Activated naive CD8-positive, alpha-beta T cell treated with anti-CD3 and anti-CD28 coated beads, Interleukin-2, amount 50 U/mL, for 24 hours (primary cell): ENCODE measurements around the gene AGBL3.
"Not testable (repeated sequence)": the region's sequence is repeated elsewhere in the genome, so short reads cannot be mapped to it uniquely, and the experiment has no call there.

Experiments used
- ATAC-seq: fragments of 150-1000 bp; cut with Tn5 transposase; one replicate; pipeline ENCODE4 v1.10.0; 2021
- DNase-seq: peaks from one replicate; pipeline ENCODE4 v3.0.0; 2021
- H3K27ac Mint-ChIP-seq: one replicate; pipeline ENCODE4 v1.8.0; 2021; ENCODE audit warnings: mild to moderate bottlenecking, mixed read lengths
- H3K27me3 Mint-ChIP-seq: one replicate; pipeline ENCODE4 v1.8.0; 2021; ENCODE audit warnings: mixed read lengths
- H3K36me3 Mint-ChIP-seq: one replicate; pipeline ENCODE4 v1.8.0; 2021; ENCODE audit warnings: low read depth, mixed read lengths
- H3K4me1 Mint-ChIP-seq: one replicate; pipeline ENCODE4 v1.8.0; 2021; ENCODE audit warnings: mixed read lengths
- H3K4me3 Mint-ChIP-seq: one replicate; pipeline ENCODE4 v1.8.0; 2021; ENCODE audit warnings: mild to moderate bottlenecking, moderate library complexity, mixed read lengths
- H3K9me3 Mint-ChIP-seq: one replicate; pipeline ENCODE4 v1.8.0; 2021; ENCODE audit warnings: mixed read lengths

The AGBL3 gene

GRCh38 chr7:135169141-135169963 lies 183.0 kb downstream of the AGBL3 start:
- Mint-ChIP-seq H3K9me3 (no peaks in the 10 kb centered on the region), H3K4me1 (peaks cover 57% of the 10 kb centered on the region), H3K36me3 (peaks cover 41% of the 10 kb centered on the region), H3K27ac (peak overlapping the region; percentile 97), H3K27me3 (no peaks in the 10 kb centered on the region), H3K4me3 (peak overlapping the region; percentile 94)
- DNase-seq = peak; percentile 77
- peak; percentile 62 for ATAC-seq

GRCh38 chr7:135169964-135170273 lies 183.6 kb downstream of the AGBL3 start:
- no peak for DNase-seq
- Mint-ChIP-seq H3K4me1 (peaks cover 55% of the 10 kb centered on the region), H3K27ac (peak overlapping the region; percentile 97), H3K4me3 (peak overlapping the region; percentile 94), H3K27me3 (no peaks in the 10 kb centered on the region), H3K36me3 (peaks cover 40% of the 10 kb centered on the region), H3K9me3 (no peaks in the 10 kb centered on the region)
- no peak for ATAC-seq

GRCh38 chr7:135170274-135170997 lies 184.1 kb downstream of the AGBL3 start, which contains the start of gene CYREN:
TSS of gene CYREN (minus strand) at chr7:135170707. CDS start at chr7:135168922, 1,785 bp downstream.
- H3K4me1 Mint-ChIP-seq = peaks cover 55% of the 10 kb centered on the region
- peak within 1 kb of the TSS; percentile 97 for H3K27ac Mint-ChIP-seq
- DNase-seq = peak; percentile 94
- H3K4me3 Mint-ChIP-seq = peak within 1 kb of the TSS; percentile 94
- no peaks in the 10 kb centered on the region for H3K9me3 Mint-ChIP-seq
- peak; percentile 88 for ATAC-seq
- peaks cover 35% of the 10 kb centered on the region for H3K36me3 Mint-ChIP-seq
- H3K27me3 Mint-ChIP-seq = no peaks in the 10 kb centered on the region

GRCh38 chr7:135170998-135171481 lies 184.7 kb downstream of the AGBL3 start:
- ATAC-seq, H3K9me3 Mint-ChIP-seq, H3K27me3 Mint-ChIP-seq, DNase-seq: not testable (repeated sequence)
- Mint-ChIP-seq H3K27ac (peak overlapping the region; percentile 92), H3K36me3 (peaks cover 29% of the 10 kb centered on the region), H3K4me1 (peaks cover 53% of the 10 kb centered on the region), H3K4me3 (peak overlapping the region; percentile 94)

GRCh38 chr7:135171581-135172291 lies 185.4 kb downstream of the AGBL3 start:
- H3K4me1 Mint-ChIP-seq = peaks cover 47% of the 10 kb centered on the region
- H3K27me3 Mint-ChIP-seq = not testable (repeated sequence)

GRCh38 chr7:135173916-135174315 lies 187.6 kb downstream of the AGBL3 start:
- H3K27ac Mint-ChIP-seq, H3K4me3 Mint-ChIP-seq, H3K36me3 Mint-ChIP-seq, DNase-seq, ATAC-seq, H3K27me3 Mint-ChIP-seq, H3K9me3 Mint-ChIP-seq: not testable (repeated sequence)
- H3K4me1 Mint-ChIP-seq = peaks cover 27% of the 10 kb centered on the region

More at GRCh38 chr7:135171581-135172291, 185.4 kb downstream of the AGBL3 start:
- Mint-ChIP-seq H3K27ac (peak overlapping the region; percentile 92), H3K36me3 (peaks cover 22% of the 10 kb centered on the region), H3K4me3 (peak overlapping the region; percentile 94)
- not testable (repeated sequence) for DNase-seq, H3K9me3 Mint-ChIP-seq, ATAC-seq

GRCh38 chr7:135174941-135175340 lies 188.6 kb downstream of the AGBL3 start:
- Mint-ChIP-seq H3K9me3 (peaks cover under 1% of the 10 kb centered on the region), H3K27ac (no peak overlapping the region), H3K4me3 (no peak overlapping the region), H3K4me1 (peaks cover 17% of the 10 kb centered on the region), H3K36me3 (peaks cover under 1% of the 10 kb centered on the region), H3K27me3 (no peaks in the 10 kb centered on the region)
- DNase-seq (no peak), ATAC-seq (no peak)

GRCh38 chr7:135175931-135176330 lies 189.6 kb downstream of the AGBL3 start:
- peaks cover 8% of the 10 kb centered on the region for H3K9me3 Mint-ChIP-seq
- no peaks in the 10 kb centered on the region for H3K27me3 Mint-ChIP-seq
- H3K4me3 Mint-ChIP-seq = no peak overlapping the region
- DNase-seq (no peak), ATAC-seq (no peak)
- H3K36me3 Mint-ChIP-seq = peaks cover 8% of the 10 kb centered on the region
- peaks cover 18% of the 10 kb centered on the region for H3K4me1 Mint-ChIP-seq
- H3K27ac Mint-ChIP-seq = no peak overlapping the region

GRCh38 chr7:135177028-135177696 lies 190.9 kb downstream of the AGBL3 start:
- ATAC-seq (no peak), DNase-seq (no peak)
- Mint-ChIP-seq H3K36me3 (peaks cover 20% of the 10 kb centered on the region), H3K4me3 (no peak overlapping the region), H3K4me1 (peaks cover 7% of the 10 kb centered on the region), H3K9me3 (peaks cover 18% of the 10 kb centered on the region), H3K27me3 (no peaks in the 10 kb centered on the region), H3K27ac (no peak overlapping the region)

GRCh38 chr7:135178364-135178763 lies 192.1 kb downstream of the AGBL3 start:
- DNase-seq = no peak
- Mint-ChIP-seq H3K36me3 (peaks cover 32% of the 10 kb centered on the region), H3K27me3 (no peaks in the 10 kb centered on the region), H3K4me3 (no peak overlapping the region), H3K9me3 (peaks cover 25% of the 10 kb centered on the region), H3K27ac (no peak overlapping the region), H3K4me1 (peaks cover 3% of the 10 kb centered on the region)
- no peak for ATAC-seq

GRCh38 chr7:135179321-135179925 lies 193.1 kb downstream of the AGBL3 start:
- DNase-seq (no peak), ATAC-seq (no peak)
- H3K27me3 Mint-ChIP-seq = no peaks in the 10 kb centered on the region
- no peak overlapping the region for H3K4me3 Mint-ChIP-seq
- H3K9me3 Mint-ChIP-seq = peaks cover 31% of the 10 kb centered on the region
- no peak overlapping the region for H3K27ac Mint-ChIP-seq
- peaks cover 43% of the 10 kb centered on the region for H3K36me3 Mint-ChIP-seq
- peaks cover 3% of the 10 kb centered on the region for H3K4me1 Mint-ChIP-seq

GRCh38 chr7:135180122-135180521 lies 193.8 kb downstream of the AGBL3 start:
- ATAC-seq (peak; percentile 55), DNase-seq (no peak)
- Mint-ChIP-seq H3K9me3 (peaks cover 31% of the 10 kb centered on the region), H3K27ac (no peak overlapping the region), H3K36me3 (peaks cover 48% of the 10 kb centered on the region), H3K27me3 (no peaks in the 10 kb centered on the region), H3K4me1 (peaks cover 3% of the 10 kb centered on the region), H3K4me3 (no peak overlapping the region)

- Mint-ChIP-seq H3K9me3 (peaks cover 31% of the 10 kb centered on the region), H3K4me1 (peaks cover 3% of the 10 kb centered on the region), H3K4me3 (no peak overlapping the region), H3K27me3 (no peaks in the 10 kb centered on the region), H3K36me3 (peaks cover 58% of the 10 kb centered on the region), H3K27ac (no peak overlapping the region)
- DNase-seq (no peak), ATAC-seq (no peak)
These were observed 195.1 kb downstream of the AGBL3 start for GRCh38 chr7:135181261-135181928.
